Bronchial epithelial cell (primary cell): ENCODE data around the gene PWWP3B. TPM values are rescaled to one million over a fixed set of nuclear protein-coding genes. Genes with fewer than 3 reads are reported as not detected.

Experiments used
- DNase-seq: peaks from one replicate; pipeline ENCODE4 v3.0.0-alpha.2; 2010; ENCODE audit warnings: low read depth
- FAIRE-seq: peaks from 2 replicates; lab custom pipeline; 2011; peaks lifted over from hg19 to GRCh38; lab: Jason Lieb, UNC
- H3K27me3 ChIP-seq: 2 replicates; pipeline ENCODE4 v1.5.1; 2011; ENCODE audit warnings: low read length; ENCODE audit not compliant: control insufficient read depth, insufficient read depth
- H3K36me3 ChIP-seq: 2 replicates; pipeline ENCODE4 v1.5.1; 2011; ENCODE audit warnings: low read length; ENCODE audit not compliant: control insufficient read depth, insufficient read depth
- H3K4me3 ChIP-seq: 2 replicates; pipeline ENCODE4 v1.5.1; 2011; ENCODE audit warnings: mild to moderate bottlenecking, low read depth, low read length, control low read depth
- CTCF ChIP-seq: IDR thresholded peaks from 2 replicates; pipeline ENCODE4 v1.5.1; 2011; ENCODE audit warnings: mild to moderate bottlenecking, moderate library complexity, low read length, control low read depth, inconsistent platforms; ENCODE audit not compliant: insufficient read depth, severe bottlenecking
- total RNA-seq: library from RNA; depleted of rRNA; stranded (reverse); fragments of >200 nt; gene quantifications from 2 replicates; pipeline ENCODE4 v1.2.1, GENCODE V29; 2014

Gene PWWP3B
- under 0.01 and 0.64 TPM in 2 replicates for total RNA-seq

- DNase-seq = peak; percentile 57
- Histone ChIP-seq H3K4me3 (peak within 1 kb of the TSS; percentile 1), H3K36me3 (no peaks in the 10 kb centered on the region), H3K27me3 (no peaks in the 10 kb centered on the region)
- no peak for TF ChIP-seq CTCF
- no peak for FAIRE-seq
Observed at GRCh38 chrX:106168107-106168506, at the start of gene PWWP3B. PWWP3B (plus strand) TSS chrX:106168305; CDS start chrX:106205433, 37,128 bp downstream.

- TF ChIP-seq CTCF = no peak
- no peaks in the 10 kb centered on the region for H3K27me3 ChIP-seq
- DNase-seq = no peak
- no peaks in the 10 kb centered on the region for H3K36me3 ChIP-seq
- no peak for FAIRE-seq
- H3K4me3 ChIP-seq = no peak overlapping the region
Observed at GRCh38 chrX:106139048-106139447, 29.1 kb upstream of the PWWP3B start.

- DNase-seq (no peak), FAIRE-seq (no peak)
Observed at GRCh38 chrX:106144755-106145639, 23.1 kb upstream of the PWWP3B start.

GRCh38 chrX:106150701-106151100 is 17.4 kb upstream of the PWWP3B start:
- Histone ChIP-seq H3K4me3 (no peak overlapping the region), H3K36me3 (no peaks in the 10 kb centered on the region), H3K27me3 (no peaks in the 10 kb centered on the region)
- DNase-seq (no peak), FAIRE-seq (no peak)
- no peak for TF ChIP-seq CTCF

More at GRCh38 chrX:106144755-106145639, 23.1 kb upstream of the PWWP3B start:
- no peaks in the 10 kb centered on the region for H3K27me3 ChIP-seq
- no peak for TF ChIP-seq CTCF
- no peak overlapping the region for H3K4me3 ChIP-seq
- no peaks in the 10 kb centered on the region for H3K36me3 ChIP-seq

GRCh38 chrX:106159861-106160282 is 8.2 kb upstream of the PWWP3B start:
- H3K36me3 ChIP-seq = no peaks in the 10 kb centered on the region
- DNase-seq (no peak), FAIRE-seq (no peak)
- H3K4me3 ChIP-seq = no peak overlapping the region
- no peak for TF ChIP-seq CTCF
- H3K27me3 ChIP-seq = no peaks in the 10 kb centered on the region
